Activated CD8-positive, alpha-beta memory T cell treated with anti-CD3 and anti-CD28 coated beads, Interleukin-2, amount 50 U/mL, for 1 hour (primary cell): ENCODE measurements around the gene PARP15.

Experiments used
- DNase-seq: peaks from one replicate; pipeline ENCODE4 v3.0.0-alpha.2; 2020; ENCODE audit errors: extremely low read depth

Gene PARP15

GRCh38 chr3:122572940-122573412 is 4.5 kb upstream of the PARP15 start:
- DNase-seq = no peak

GRCh38 chr3:122576174-122576940 is 1.1 kb upstream of the PARP15 start:
- no peak for DNase-seq

- no peak for DNase-seq
Observed at GRCh38 chr3:122578069-122578740, 755 bp downstream of the PARP15 start.

- DNase-seq = no peak
Observed at GRCh38 chr3:122580470-122580869, 3.0 kb downstream of the PARP15 start.

GRCh38 chr3:122581622-122582021 is 4.2 kb downstream of the PARP15 start:
- no peak for DNase-seq

- DNase-seq = no peak
Observed at GRCh38 chr3:122582390-122582789, 4.9 kb downstream of the PARP15 start.

- no peak for DNase-seq
Observed at GRCh38 chr3:122586098-122586497, 8.6 kb downstream of the PARP15 start.

- no peak for DNase-seq
Observed at GRCh38 chr3:122586773-122587485, 9.5 kb downstream of the PARP15 start.

GRCh38 chr3:122587572-122587971 is 10.1 kb downstream of the PARP15 start:
- DNase-seq = no peak

GRCh38 chr3:122589297-122589696 is 11.8 kb downstream of the PARP15 start:
- no peak for DNase-seq

- no peak for DNase-seq
Observed at GRCh38 chr3:122590610-122591009, 13.2 kb downstream of the PARP15 start.

- DNase-seq = no peak
Observed at GRCh38 chr3:122594025-122594424, 16.6 kb downstream of the PARP15 start.

GRCh38 chr3:122598151-122598550 is 20.7 kb downstream of the PARP15 start:
- no peak for DNase-seq

- no peak for DNase-seq
Observed at GRCh38 chr3:122598556-122598955, 21.1 kb downstream of the PARP15 start.

GRCh38 chr3:122602011-122602710 is 24.7 kb downstream of the PARP15 start:
- no peak for DNase-seq

GRCh38 chr3:122603056-122603455 is 25.6 kb downstream of the PARP15 start:
- no peak for DNase-seq

GRCh38 chr3:122606330-122606729 is 28.9 kb downstream of the PARP15 start:
- DNase-seq = no peak

GRCh38 chr3:122608916-122609315 is 31.5 kb downstream of the PARP15 start:
- DNase-seq = no peak

GRCh38 chr3:122609798-122610559 is 32.5 kb downstream of the PARP15 start:
- DNase-seq = no peak

- DNase-seq = no peak
Observed at GRCh38 chr3:122612696-122613095, 35.2 kb downstream of the PARP15 start.

- DNase-seq = no peak
Observed at GRCh38 chr3:122615303-122615702, 37.9 kb downstream of the PARP15 start.
